Keratinocyte (primary cell): ENCODE data around the gene ZNRF1. TPM values are rescaled to one million over a fixed set of nuclear protein-coding genes. Genes with fewer than 3 reads are reported as not detected.

ENCODE experiments used
- DNase-seq: peaks from one replicate; pipeline ENCODE4 v3.0.0-alpha.2; 2011; ENCODE audit warnings: low read depth, missing footprints, low spot score
- FAIRE-seq: peaks from 2 replicates; lab custom pipeline; 2011; peaks lifted over from hg19 to GRCh38; lab: Jason Lieb, UNC
- H2AFZ ChIP-seq: 2 replicates; pipeline ENCODE4 v1.6.0; 2012; ENCODE audit warnings: low read length, control low read depth, inconsistent platforms; ENCODE audit not compliant: control insufficient read depth
- H3K27ac ChIP-seq: 2 replicates; pipeline ENCODE4 v1.5.1; 2011; ENCODE audit warnings: low read length; ENCODE audit not compliant: control insufficient read depth, insufficient read depth
- H3K27me3 ChIP-seq: 3 replicates; pipeline ENCODE4 v1.6.0; 2011; ENCODE audit warnings: low read length; ENCODE audit not compliant: control insufficient read depth, insufficient read depth; ENCODE audit errors: extremely low read depth
- H3K36me3 ChIP-seq, 2 experiments: 2 replicates in 1 of 2; 3 replicates in 1 of 2; pipeline ENCODE4 v1.5.1; 2011; ENCODE audit warnings: low read length in 2 of 2, mild to moderate bottlenecking in 1 of 2; ENCODE audit not compliant: control insufficient read depth in 2 of 2, insufficient read depth in 2 of 2; ENCODE audit errors: extremely low read depth in 1 of 2
- H3K4me1 ChIP-seq: 3 replicates; pipeline ENCODE4 v1.5.1; 2011; ENCODE audit warnings: low read length; ENCODE audit not compliant: control insufficient read depth, insufficient read depth; ENCODE audit errors: extremely low read depth
- H3K4me2 ChIP-seq: 3 replicates; pipeline ENCODE4 v1.6.0; 2011; ENCODE audit warnings: low read depth, low read length; ENCODE audit not compliant: control insufficient read depth, insufficient read depth; ENCODE audit errors: extremely low read depth
- H3K4me3 ChIP-seq, 3 experiments: fragments of 200-600 bp in 1 of 3; sonication (generic) in 1 of 3; 2 replicates in 2 of 3; 3 replicates in 1 of 3; pipeline ENCODE4 v1.5.1; 2011 to 2016; ENCODE audit warnings: low read length in 3 of 3, mild to moderate bottlenecking in 3 of 3, control low read depth in 2 of 3, inconsistent platforms in 1 of 3, low read depth in 1 of 3, mixed read lengths in 1 of 3, mixed run types in 1 of 3, moderate library complexity in 1 of 3; ENCODE audit not compliant: control insufficient read depth in 2 of 3, insufficient read depth in 2 of 3; ENCODE audit errors: extremely low read depth in 1 of 3
- H3K79me2 ChIP-seq: 2 replicates; pipeline ENCODE4 v1.6.0; 2012; ENCODE audit warnings: low read length; ENCODE audit not compliant: control insufficient read depth, insufficient read depth
- H3K9ac ChIP-seq: 3 replicates; pipeline ENCODE4 v1.6.0; 2011; ENCODE audit warnings: low read length; ENCODE audit not compliant: control insufficient read depth, insufficient read depth; ENCODE audit errors: extremely low read depth
- H3K9me1 ChIP-seq: 3 replicates; pipeline ENCODE4 v1.6.0; 2011; ENCODE audit warnings: low read length; ENCODE audit not compliant: control insufficient read depth, insufficient read depth; ENCODE audit errors: extremely low read depth
- H3K9me3 ChIP-seq: 2 replicates; pipeline ENCODE4 v1.5.1; 2012; ENCODE audit warnings: low read depth, low read length; ENCODE audit not compliant: control insufficient read depth
- H4K20me1 ChIP-seq: 3 replicates; pipeline ENCODE4 v1.6.0; 2011; ENCODE audit warnings: low read length; ENCODE audit not compliant: control insufficient read depth, insufficient read depth; ENCODE audit errors: extremely low read depth
- CTCF ChIP-seq, 3 experiments: IDR thresholded peaks in 1 of 3; conservative IDR thresholded peaks in 1 of 3; optimal IDR thresholded peaks in 1 of 3; 2 replicates in 2 of 3; 3 replicates in 1 of 3; pipeline versions ENCODE3 to v1.5.1; 2011; ENCODE audit warnings: low read length in 3 of 3, mild to moderate bottlenecking in 3 of 3, moderate library complexity in 2 of 3, control low read depth in 1 of 3, inconsistent platforms in 1 of 3; ENCODE audit not compliant: insufficient read depth in 2 of 3; ENCODE audit errors: extremely low read depth in 1 of 3
- EZH2 ChIP-seq: IDR thresholded peaks from one replicate; pipeline ENCODE4 v1.6.1; 2012; ENCODE audit warnings: inconsistent platforms, mild to moderate bottlenecking, low read length, moderate library complexity
- dilution Hi-C: fragments of 300-500 bp; cut with MboI; formaldehyde crosslinking; loops from one replicate; pipeline ENCODE4 v1.7.0; 2020; ENCODE audit warnings: low sequenced_read_pairs; ENCODE audit not compliant: extremely low pct_ligation_motif_present
- polyA plus RNA-seq, 5 experiments: library from polyadenylated mRNA; depleted of rRNA in 3 of 5; stranded (reverse) in 3 of 5; stranded (forward) in 1 of 5; unstranded in 1 of 5; fragments of >200 nt; gene quantifications; 1 replicate in 1 of 5; 2 replicates in 3 of 5; 3 replicates in 1 of 5; pipeline versions ENCODE4 v1.2.1 to v1.2.3, GENCODE V29; 2011 to 2012; ENCODE audit warnings: missing spikeins in 2 of 5, low read depth in 1 of 5, low replicate concordance in 1 of 5

Gene ZNRF1
- polyA plus RNA-seq, 1 donor (not counting 4 experiments of a cell fraction or from before 2014, with no cell fraction given) = 19.1 TPM

GRCh38 chr16:75062135-75062975 is 63.5 kb downstream of the ZNRF1 start:
- H3K27me3 ChIP-seq = no peaks in the 10 kb centered on the region
- H3K9me3 ChIP-seq = no peaks in the 10 kb centered on the region
- no peak overlapping the region for H3K4me3 ChIP-seq
- H3K9me1 ChIP-seq = no peaks in the 10 kb centered on the region
- dilution Hi-C loops = no loop called here
- no peak overlapping the region for H3K9ac ChIP-seq
- FAIRE-seq (no peak), DNase-seq (no peak)
- H3K36me3 ChIP-seq = no peaks in the 10 kb centered on the region
- H2AFZ ChIP-seq = no peak overlapping the region
- H3K79me2 ChIP-seq = peaks cover 44% of the 10 kb centered on the region
- TF ChIP-seq EZH2 (no peak), CTCF (optimal IDR thresholded peaks at IDR 0.05 in 1 of 3, IDR thresholded peaks at IDR 0.05 in 1 of 3, conservative IDR thresholded peaks at IDR 0.05 in 1 of 3; ENCODE audit: extremely low read depth in 1 of 3, insufficient read depth in 2 of 3, low read length in 3 of 3) (no peak)
- H4K20me1 ChIP-seq = no peaks in the 10 kb centered on the region
- H3K27ac ChIP-seq = no peak overlapping the region
- no peak overlapping the region for H3K4me2 ChIP-seq
- no peaks in the 10 kb centered on the region for H3K4me1 ChIP-seq

GRCh38 chr16:75062976-75063346 is 64.1 kb downstream of the ZNRF1 start:
- Histone ChIP-seq H3K9me3 (no peaks in the 10 kb centered on the region), H3K9ac (no peak overlapping the region), H2AFZ (no peak overlapping the region), H3K4me3 (no peak overlapping the region), H4K20me1 (no peaks in the 10 kb centered on the region), H3K27ac (no peak overlapping the region), H3K36me3 (no peaks in the 10 kb centered on the region), H3K4me1 (no peaks in the 10 kb centered on the region), H3K79me2 (peaks cover 42% of the 10 kb centered on the region), H3K4me2 (no peak overlapping the region), H3K9me1 (no peaks in the 10 kb centered on the region), H3K27me3 (no peaks in the 10 kb centered on the region)
- DNase-seq (no peak), FAIRE-seq (no peak)
- no peak for TF ChIP-seq EZH2
- TF ChIP-seq CTCF (optimal IDR thresholded peaks at IDR 0.05 in 1 of 3, IDR thresholded peaks at IDR 0.05 in 1 of 3, conservative IDR thresholded peaks at IDR 0.05 in 1 of 3; ENCODE audit: extremely low read depth in 1 of 3, insufficient read depth in 2 of 3, low read length in 3 of 3) = no peak
- dilution Hi-C loops = no loop called here
